Liver (tissue), 9 donors: Measurements from ENCODE around the gene CWH43. TPM values are rescaled to one million over a fixed set of nuclear protein-coding genes. Genes with fewer than 3 reads are reported as not detected.

Source experiments
- DNase-seq: peaks from one replicate; pipeline ENCODE4 v3.0.0-alpha.2; 2017; ENCODE audit warnings: low spot score
- H3K27ac ChIP-seq, 2 donors: one replicate each; pipeline ENCODE4 v1.7.0; 2013; ENCODE audit warnings: inconsistent platforms in 2 of 2, low read length in 2 of 2, control low read depth in 1 of 2, low read depth in 1 of 2, mild to moderate bottlenecking in 1 of 2
- H3K27me3 ChIP-seq, 4 donors: one replicate each; pipeline versions ENCODE4 v1.6.1 to v1.7.0; 2013; ENCODE audit warnings: low read length in 3 of 4, inconsistent platforms in 1 of 4, mild to moderate bottlenecking in 1 of 4, moderate library complexity in 1 of 4; ENCODE audit not compliant: control insufficient read depth in 4 of 4, insufficient read depth in 4 of 4
- H3K36me3 ChIP-seq, 4 donors: one replicate each; pipeline versions ENCODE4 v1.6.1 to v1.7.0; 2013; ENCODE audit warnings: low read length in 3 of 4, mild to moderate bottlenecking in 3 of 4, low read depth in 1 of 4, moderate library complexity in 1 of 4; ENCODE audit not compliant: control insufficient read depth in 4 of 4, insufficient read depth in 3 of 4
- H3K4me1 ChIP-seq, 4 donors: one replicate each; pipeline versions ENCODE4 v1.6.1 to v1.7.0; 2013; ENCODE audit warnings: low read length in 3 of 4, mild to moderate bottlenecking in 3 of 4, moderate library complexity in 1 of 4; ENCODE audit not compliant: control insufficient read depth in 4 of 4, insufficient read depth in 4 of 4
- H3K4me3 ChIP-seq, 3 donors: one replicate each; pipeline versions ENCODE4 v1.6.1 to v1.7.0; 2013; ENCODE audit warnings: low read length in 3 of 3, control low read depth in 1 of 3, low read depth in 1 of 3, mild to moderate bottlenecking in 1 of 3
- H3K9ac ChIP-seq, 2 donors: one replicate each; pipeline ENCODE4 v1.7.0; 2013; ENCODE audit warnings: low read length in 2 of 2, mild to moderate bottlenecking in 2 of 2, moderate library complexity in 2 of 2, control low read depth in 1 of 2, low read depth in 1 of 2
- H3K9me3 ChIP-seq, 4 donors: one replicate each; pipeline versions ENCODE4 v1.6.1 to v1.7.0; 2013; ENCODE audit warnings: low read length in 3 of 4; ENCODE audit not compliant: control insufficient read depth in 4 of 4
- ATF3 ChIP-seq: IDR thresholded peaks from 2 replicates; pipeline ENCODE4 v1.6.1; 2016; ENCODE audit warnings: antibody characterized with exemption
- CTCF ChIP-seq: fragments of 150-350 bp; IDR thresholded peaks from 2 replicates; pipeline ENCODE4 v1.5.1; 2017; ENCODE audit warnings: improper control_type of control experiment, low read depth, low read length; ENCODE audit not compliant: missing input control
- EGR1 ChIP-seq, 2 donors: IDR thresholded peaks; 2 replicates each; pipeline ENCODE4 v1.6.1; 2016 to 2018; ENCODE audit warnings: antibody characterized with exemption in 2 of 2, low read depth in 2 of 2
- FOXA1 ChIP-seq: IDR thresholded peaks from 2 replicates; pipeline ENCODE4 v1.6.1; 2016; ENCODE audit warnings: antibody characterized with exemption
- FOXA2 ChIP-seq: IDR thresholded peaks from 2 replicates; pipeline ENCODE4 v1.6.1; 2016; ENCODE audit warnings: antibody characterized with exemption
- GABPA ChIP-seq, 2 donors: IDR thresholded peaks in 1 of 2; conservative IDR thresholded peaks in 1 of 2; 2 replicates each; pipeline ENCODE4 v1.6.1; 2016; ENCODE audit warnings: antibody characterized with exemption in 2 of 2, mild to moderate bottlenecking in 1 of 2, moderate library complexity in 1 of 2
- HNF4A ChIP-seq, 2 donors: conservative IDR thresholded peaks; 2 replicates each; pipeline ENCODE4 v1.6.1; 2016; ENCODE audit warnings: antibody characterized with exemption in 2 of 2, mild to moderate bottlenecking in 2 of 2
- HNF4G ChIP-seq: IDR thresholded peaks from 2 replicates; pipeline ENCODE4 v1.6.1; 2016; ENCODE audit warnings: antibody characterized with exemption
- JUND ChIP-seq, 2 donors: IDR thresholded peaks; 2 replicates each; pipeline ENCODE4 v1.6.1; 2016; ENCODE audit warnings: antibody characterized with exemption in 2 of 2
- MAX ChIP-seq: IDR thresholded peaks from 2 replicates; pipeline ENCODE4 v1.6.1; 2016; ENCODE audit warnings: antibody characterized with exemption
- NR2F2 ChIP-seq: IDR thresholded peaks from 2 replicates; pipeline ENCODE4 v1.6.1; 2016; ENCODE audit warnings: antibody characterized with exemption
- RAD21 ChIP-seq, 2 donors: IDR thresholded peaks; 2 replicates each; pipeline ENCODE4 v1.6.1; 2016; ENCODE audit warnings: antibody characterized with exemption in 2 of 2, mild to moderate bottlenecking in 2 of 2
- REST ChIP-seq: IDR thresholded peaks from 2 replicates; pipeline ENCODE4 v1.6.1; 2016; ENCODE audit warnings: antibody characterized with exemption, mild to moderate bottlenecking
- RXRA ChIP-seq, 2 donors: IDR thresholded peaks; 2 replicates each; pipeline ENCODE4 v1.6.1; 2017 to 2018; ENCODE audit warnings: antibody characterized with exemption in 2 of 2, mild to moderate bottlenecking in 1 of 2
- SP1 ChIP-seq: IDR thresholded peaks from 2 replicates; pipeline ENCODE4 v1.6.1; 2018; ENCODE audit warnings: antibody characterized with exemption, mild to moderate bottlenecking
- TAF1 ChIP-seq: conservative IDR thresholded peaks from 2 replicates; pipeline ENCODE4 v1.6.1; 2016; ENCODE audit warnings: antibody characterized with exemption, mild to moderate bottlenecking
- YY1 ChIP-seq: IDR thresholded peaks from 2 replicates; pipeline ENCODE4 v1.6.1; 2016; ENCODE audit warnings: antibody characterized with exemption, mild to moderate bottlenecking
- ZBTB33 ChIP-seq: IDR thresholded peaks from 2 replicates; pipeline ENCODE4 v1.6.1; 2016; ENCODE audit warnings: antibody characterized with exemption
- polyA plus RNA-seq, 2 donors: library from polyadenylated mRNA; stranded (reverse) in 1 of 2; unstranded in 1 of 2; fragments of 200-250 nt in 1 of 2; fragments of >200 nt in 1 of 2; fragmentation: Nextera tagmentation in 1 of 2; extraction: Ambion mirVana in 1 of 2; gene quantifications; one replicate each; pipeline versions ENCODE4 v1.2.1 to v1.2.3, GENCODE V29; 2013 to 2015
- total RNA-seq, 2 donors: library from RNA; depleted of rRNA; stranded (reverse); fragments of >200 nt; gene quantifications; one replicate each; pipeline ENCODE4 v1.2.3, GENCODE V29; 2014
- donor health status: healthy.
- donor health status: healthy.
- donor health status: healthy.
- donor health status: healthy.
- donor health status: healthy.

The CWH43 gene
- total and polyA plus RNA-seq, 4 donors, result 0.08 to 0.13 (median 0.10) TPM; not detected in 1

- no peak for TF ChIP-seq REST
- no peak for TF ChIP-seq FOXA2
These were observed 38.3 kb upstream of the CWH43 start (continued) for GRCh38 chr4:48947731-48948130.

- no peak overlapping the region for H3K4me3 ChIP-seq
- no peaks in the 10 kb centered on the region for H3K27me3 ChIP-seq
- H3K4me1 ChIP-seq, result no peaks in the 10 kb centered on the region
- DNase-seq, result no peak
- no peak overlapping the region for H3K27ac ChIP-seq
- H3K36me3 ChIP-seq, result no peaks in the 10 kb centered on the region
- peaks cover 0 to 2% (median 0%) of the 10 kb centered on the region in 4 donors for H3K9me3 ChIP-seq
- TF ChIP-seq TAF1 (no peak), REST (no peak), EGR1 (IDR thresholded peaks at IDR 0.05; ENCODE audit: low read depth in 2 of 2) (no peak), NR2F2 (no peak), SP1 (no peak), CTCF (no peak), ZBTB33 (no peak), FOXA2 (no peak), MAX (no peak), RAD21 (IDR thresholded peaks at IDR 0.05) (no peak), HNF4G (no peak), HNF4A (conservative IDR thresholded peaks at IDR 0.05) (no peak), RXRA (IDR thresholded peaks at IDR 0.05) (no peak), YY1 (no peak), ATF3 (no peak), JUND (IDR thresholded peaks at IDR 0.05) (no peak), GABPA (IDR thresholded peaks at IDR 0.05 in 1 of 2, conservative IDR thresholded peaks at IDR 0.05 in 1 of 2) (no peak), FOXA1 (no peak)
- H3K9ac ChIP-seq, result no peak overlapping the region
These were observed 37.0 kb upstream of the CWH43 start for GRCh38 chr4:48949086-48949485.
